HCT116 (cell line): ENCODE results near the gene CRISPLD2.

Experiments
- SIN3A ChIP-seq: IDR thresholded peaks from 2 replicates; pipeline ENCODE4 v1.6.1; 2012; ENCODE audit warnings: low read depth
- TF ChIP-seq, protein P1 (sequence below): IDR thresholded peaks from 2 replicates; pipeline ENCODE4 v1.6.1; 2011; ENCODE audit warnings: mild to moderate bottlenecking, low read length, moderate library complexity; ENCODE audit not compliant: insufficient replicate concordance; ENCODE audit errors: extremely low read depth
- TF ChIP-seq, protein P2 (sequence below), 3 experiments: fragments of 200-600 bp in 1 of 3; sonication (generic) in 1 of 3; IDR thresholded peaks in 2 of 3; conservative IDR thresholded peaks in 1 of 3; 2 replicates each; pipeline ENCODE4 v1.5.1; 2012 to 2017; ENCODE audit warnings: low read depth in 2 of 3, low read length in 2 of 3, antibody characterized with exemption in 1 of 3, borderline replicate concordance in 1 of 3, control low read depth in 1 of 3, mild to moderate bottlenecking in 1 of 3, mixed read lengths in 1 of 3, mixed run types in 1 of 3, moderate library complexity in 1 of 3; ENCODE audit not compliant: insufficient read depth in 1 of 3

DNA sequence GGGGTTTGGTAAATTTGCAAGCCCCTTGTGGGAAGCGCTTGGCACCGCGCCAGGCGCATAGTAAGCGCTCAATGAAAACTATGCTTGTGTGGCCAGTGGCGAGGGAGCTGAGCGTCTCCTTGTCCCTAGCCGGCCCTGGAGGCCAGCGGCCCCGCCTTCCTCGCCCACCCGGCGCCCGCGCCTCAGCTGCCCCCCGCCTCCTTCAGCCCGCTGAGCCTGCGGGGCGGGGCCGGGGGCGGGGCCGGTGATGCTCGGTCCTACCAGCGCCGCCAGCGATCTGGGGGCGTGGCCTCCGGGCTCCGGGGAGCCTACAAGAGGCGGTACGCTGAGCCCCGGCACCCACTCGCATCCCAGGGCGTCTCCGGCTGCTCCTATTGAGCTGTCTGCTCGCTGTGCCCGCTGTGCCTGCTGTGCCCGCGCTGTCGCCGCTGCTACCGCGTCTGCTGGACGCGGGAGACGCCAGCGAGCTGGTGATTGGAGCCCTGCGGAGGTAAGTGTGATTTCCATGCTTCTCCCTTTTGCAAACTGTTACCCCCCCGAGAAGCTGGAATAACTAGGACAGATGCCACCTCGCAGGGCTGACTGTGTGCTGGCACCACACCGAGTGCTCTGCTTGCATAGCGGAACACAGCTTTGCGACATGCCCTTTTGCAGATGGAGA is at the start of gene CRISPLD2:
- TF ChIP-seq, protein P1, sequence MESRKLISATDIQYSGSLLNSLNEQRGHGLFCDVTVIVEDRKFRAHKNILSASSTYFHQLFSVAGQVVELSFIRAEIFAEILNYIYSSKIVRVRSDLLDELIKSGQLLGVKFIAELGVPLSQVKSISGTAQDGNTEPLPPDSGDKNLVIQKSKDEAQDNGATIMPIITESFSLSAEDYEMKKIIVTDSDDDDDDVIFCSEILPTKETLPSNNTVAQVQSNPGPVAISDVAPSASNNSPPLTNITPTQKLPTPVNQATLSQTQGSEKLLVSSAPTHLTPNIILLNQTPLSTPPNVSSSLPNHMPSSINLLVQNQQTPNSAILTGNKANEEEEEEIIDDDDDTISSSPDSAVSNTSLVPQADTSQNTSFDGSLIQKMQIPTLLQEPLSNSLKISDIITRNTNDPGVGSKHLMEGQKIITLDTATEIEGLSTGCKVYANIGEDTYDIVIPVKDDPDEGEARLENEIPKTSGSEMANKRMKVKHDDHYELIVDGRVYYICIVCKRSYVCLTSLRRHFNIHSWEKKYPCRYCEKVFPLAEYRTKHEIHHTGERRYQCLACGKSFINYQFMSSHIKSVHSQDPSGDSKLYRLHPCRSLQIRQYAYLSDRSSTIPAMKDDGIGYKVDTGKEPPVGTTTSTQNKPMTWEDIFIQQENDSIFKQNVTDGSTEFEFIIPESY: no peak
- TF ChIP-seq SIN3A: no peak
- TF ChIP-seq, protein P2, sequence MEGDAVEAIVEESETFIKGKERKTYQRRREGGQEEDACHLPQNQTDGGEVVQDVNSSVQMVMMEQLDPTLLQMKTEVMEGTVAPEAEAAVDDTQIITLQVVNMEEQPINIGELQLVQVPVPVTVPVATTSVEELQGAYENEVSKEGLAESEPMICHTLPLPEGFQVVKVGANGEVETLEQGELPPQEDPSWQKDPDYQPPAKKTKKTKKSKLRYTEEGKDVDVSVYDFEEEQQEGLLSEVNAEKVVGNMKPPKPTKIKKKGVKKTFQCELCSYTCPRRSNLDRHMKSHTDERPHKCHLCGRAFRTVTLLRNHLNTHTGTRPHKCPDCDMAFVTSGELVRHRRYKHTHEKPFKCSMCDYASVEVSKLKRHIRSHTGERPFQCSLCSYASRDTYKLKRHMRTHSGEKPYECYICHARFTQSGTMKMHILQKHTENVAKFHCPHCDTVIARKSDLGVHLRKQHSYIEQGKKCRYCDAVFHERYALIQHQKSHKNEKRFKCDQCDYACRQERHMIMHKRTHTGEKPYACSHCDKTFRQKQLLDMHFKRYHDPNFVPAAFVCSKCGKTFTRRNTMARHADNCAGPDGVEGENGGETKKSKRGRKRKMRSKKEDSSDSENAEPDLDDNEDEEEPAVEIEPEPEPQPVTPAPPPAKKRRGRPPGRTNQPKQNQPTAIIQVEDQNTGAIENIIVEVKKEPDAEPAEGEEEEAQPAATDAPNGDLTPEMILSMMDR (IDR thresholded peaks at IDR 0.05 in 2 of 3, conservative IDR thresholded peaks at IDR 0.05 in 1 of 3; ENCODE audit: borderline replicate concordance in 1 of 3, insufficient read depth in 1 of 3, low read depth in 2 of 3, low read length in 2 of 3): no peak
